HepG2 (cell line): ENCODE measurements around the gene SYNJ2. TPM values are rescaled to one million over a fixed set of nuclear protein-coding genes. Genes with fewer than 3 reads are reported as not detected.

Experiments
- ATAC-seq: fragments of 200-7000 bp; cut with Tn5 transposase; 3 replicates; pipeline ENCODE4 v1.9.1; 2020; ENCODE audit warnings: mild to moderate bottlenecking, moderate library complexity
- BruUV-seq: library from RNA; stranded (reverse); fragments of 400-500 nt; replicated peaks from 2 replicates; lab custom pipeline; 2021; lab: Mats Ljungman, UMichigan
- CTCF ChIA-PET: fragments of 300-600 bp; formaldehyde crosslinking; extraction: SDS; loops from one replicate; lab custom pipeline; 2021; ENCODE audit warnings: low total read pairs, inconsistent platforms, low intra/inter-chr PET ratio; lab: Yijun Ruan, JAX
- POLR2A ChIA-PET: fragments of 350-600 bp; sonication (Branson Sonifier 250); formaldehyde crosslinking; loops from one replicate; lab custom pipeline; 2020; ENCODE audit warnings: antibody characterized with exemption, inconsistent platforms; lab: Yijun Ruan, JAX
- DNase-seq: peaks from one replicate; pipeline ENCODE4 v3.0.0-alpha.2; 2015; ENCODE audit warnings: low spot score
- FAIRE-seq: peaks from 3 replicates; lab custom pipeline; 2011; peaks lifted over from hg19 to GRCh38; lab: Jason Lieb, UNC
- H2AFZ ChIP-seq: one replicate; pipeline ENCODE4 v1.6.1; 2011; ENCODE audit warnings: low read length, inconsistent platforms
- H3K27ac ChIP-seq: fragments of 300-600 bp; 3 replicates; pipeline ENCODE4 v1.8.0; 2011; ENCODE audit warnings: mixed run types, mild to moderate bottlenecking, mixed read lengths, low read length, inconsistent platforms; ENCODE audit not compliant: insufficient read depth; ENCODE audit errors: extremely low read length
- H3K27me3 ChIP-seq, 2 experiments: fragments of 200-600 bp in 1 of 2; 2 replicates in 1 of 2; 3 replicates in 1 of 2; pipeline versions ENCODE4 v1.6.0 to v1.8.0; 2011; ENCODE audit warnings: low read length in 2 of 2, mild to moderate bottlenecking in 2 of 2, moderate library complexity in 2 of 2, inconsistent platforms in 1 of 2; ENCODE audit not compliant: insufficient read depth in 2 of 2, control insufficient read depth in 1 of 2
- H3K36me3 ChIP-seq, 2 experiments: fragments of 200-600 bp in 1 of 2; replicated peaks in 1 of 2; 2 replicates in 1 of 2; 3 replicates in 1 of 2; pipeline versions ENCODE4 v1.5.1 to v1.8.0; 2011; ENCODE audit warnings: low read length in 2 of 2, inconsistent platforms in 1 of 2; ENCODE audit not compliant: insufficient read depth in 2 of 2, control insufficient read depth in 1 of 2
- H3K4me1 ChIP-seq: 2 replicates; pipeline ENCODE4 v1.5.1; 2012; ENCODE audit warnings: low read length, inconsistent platforms; ENCODE audit not compliant: insufficient read depth
- H3K4me2 ChIP-seq: 2 replicates; pipeline ENCODE4 v1.6.0; 2011; ENCODE audit warnings: low read depth, low read length, inconsistent platforms
- H3K4me3 ChIP-seq, 3 experiments: fragments of 200-600 bp in 1 of 3; sonication (generic), shearing (Covaris generic) in 1 of 3; replicated peaks in 1 of 3; 2 replicates each; pipeline ENCODE4 v1.5.1; 2011 to 2016; ENCODE audit warnings: low read length in 3 of 3, inconsistent platforms in 2 of 3, low read depth in 2 of 3, mild to moderate bottlenecking in 2 of 3, control low read depth in 1 of 3, mixed read lengths in 1 of 3; ENCODE audit not compliant: insufficient read depth in 1 of 3
- H3K79me2 ChIP-seq: one replicate; pipeline ENCODE4 v1.6.1; 2011; ENCODE audit warnings: low read length, inconsistent platforms; ENCODE audit not compliant: insufficient read depth
- H3K9ac ChIP-seq: 2 replicates; pipeline ENCODE4 v1.6.0; 2011; ENCODE audit warnings: mild to moderate bottlenecking, low read depth, low read length, inconsistent platforms; ENCODE audit not compliant: insufficient read depth
- H3K9me3 ChIP-seq: 2 replicates; pipeline ENCODE4 v1.5.1; 2012; ENCODE audit warnings: mild to moderate bottlenecking, low read length
- H4K20me1 ChIP-seq: 2 replicates; pipeline ENCODE4 v1.6.0; 2011; ENCODE audit warnings: inconsistent platforms, mild to moderate bottlenecking, low read length, moderate library complexity; ENCODE audit not compliant: insufficient read depth
- ARID2 ChIP-seq: sonication (generic); formaldehyde crosslinking; IDR thresholded peaks from 2 replicates; pipeline ENCODE4 v1.8.1; 2022; ENCODE audit warnings: mild to moderate bottlenecking, missing genetic modification reagents, borderline replicate concordance
- ETV5 ChIP-seq: IDR thresholded peaks from 2 replicates; pipeline ENCODE4 v1.6.1; 2018; ENCODE audit warnings: missing biosample characterization, missing genetic modification reagents, inconsistent platforms, borderline replicate concordance
- FLYWCH1 ChIP-seq: sonication (generic); formaldehyde crosslinking; IDR thresholded peaks from 2 replicates; pipeline ENCODE4 v1.8.1; 2023; ENCODE audit warnings: mild to moderate bottlenecking, missing genetic modification reagents
- HNF4A ChIP-seq: sonication (generic); formaldehyde crosslinking; IDR thresholded peaks from 2 replicates; pipeline ENCODE4 v1.4.0; 2020; ENCODE audit warnings: missing genetic modification reagents
- HOXD1 ChIP-seq: sonication (generic); formaldehyde crosslinking; IDR thresholded peaks from 2 replicates; pipeline ENCODE4 v1.5.0; 2020; ENCODE audit warnings: missing genetic modification reagents
- IRX3 ChIP-seq: sonication (generic); formaldehyde crosslinking; IDR thresholded peaks from 2 replicates; pipeline ENCODE4 v1.8.1; 2023; ENCODE audit warnings: mild to moderate bottlenecking, low read depth, missing genetic modification reagents, borderline replicate concordance
- KDM5A ChIP-seq: fragments of 200-600 bp; sonication (generic); IDR thresholded peaks from 2 replicates; pipeline ENCODE4 v1.7.0; 2018; ENCODE audit warnings: antibody characterized with exemption, mild to moderate bottlenecking, low read length, borderline replicate concordance
- MIER2 ChIP-seq: IDR thresholded peaks from 2 replicates; pipeline ENCODE4 v1.6.1; 2016; ENCODE audit warnings: missing biosample characterization, missing genetic modification reagents
- NFIB ChIP-seq: sonication (generic); formaldehyde crosslinking; IDR thresholded peaks from 2 replicates; pipeline ENCODE4 v1.9.0; 2021; ENCODE audit warnings: missing genetic modification reagents, mild to moderate bottlenecking, borderline replicate concordance
- NR2F1 ChIP-seq, 2 experiments: fragments of 450-650 bp in 1 of 2; formaldehyde crosslinking in 1 of 2; IDR thresholded peaks; 2 replicates each; pipeline versions ENCODE4 v1.5.0 to v1.6.1; 2016 to 2020; ENCODE audit warnings: mild to moderate bottlenecking in 1 of 2, missing compliant biosample characterization in 1 of 2, missing genetic modification reagents in 1 of 2, moderate library complexity in 1 of 2
- SIN3B ChIP-seq: fragments of 150-350 bp; IDR thresholded peaks from 2 replicates; pipeline ENCODE4 v1.6.1; 2014; ENCODE audit warnings: low read length
- TSC22D2 ChIP-seq: sonication (generic); formaldehyde crosslinking; IDR thresholded peaks from 2 replicates; pipeline ENCODE4 v1.5.1; 2020; ENCODE audit warnings: missing genetic modification reagents, mild to moderate bottlenecking, borderline replicate concordance
- ZNF17 ChIP-seq: sonication (generic); formaldehyde crosslinking; IDR thresholded peaks from 2 replicates; pipeline ENCODE4 v1.5.0; 2020; ENCODE audit warnings: mild to moderate bottlenecking, missing genetic modification reagents
- WGBS: methylation state at CpG from one replicate; pipeline ENCODE4 v1.1.6; 2017; ENCODE audit warnings: low lambda C conversion rate; 5-methylcytosine and 5-hydroxymethylcytosine counted together
- in situ Hi-C: cut with HindIII; loops from 2 replicates; pipeline ENCODE4 v1.10.0; 2017; ENCODE audit warnings: low pct_unique_long_range_greater_than_20kb; ENCODE audit not compliant: extremely low pct_ligation_motif_present
- intact Hi-C: fragments of 100-400 bp; cut with micrococcal nuclease; formaldehyde crosslinking; loops from one replicate; pipeline ENCODE4 v1.10.0; 2022; ENCODE audit not compliant: unreplicated experiment
- polyA plus RNA-seq, 8 experiments: library from polyadenylated mRNA; depleted of rRNA in 3 of 8; stranded (reverse) in 7 of 8; unstranded in 1 of 8; fragments of >200 nt; fragmentation: Illumina TruSeq in 4 of 8; extraction: Trizol in 4 of 8; gene quantifications; 2 replicates each; pipeline versions ENCODE4 v1.2.1 to v1.2.3, GENCODE V29; 2011 to 2016; ENCODE audit warnings: low read depth in 4 of 8, missing spikeins in 1 of 8, mixed read lengths in 1 of 8; ENCODE audit not compliant: insufficient read depth in 1 of 8
- total RNA-seq, 5 experiments: library from RNA; depleted of rRNA; stranded (reverse); fragments of >200 nt; fragmentation: Illumina TruSeq; extraction: Trizol; gene quantifications; 2 replicates each; pipeline ENCODE4 v1.2.3, GENCODE V29; 2016; ENCODE audit warnings: low read depth in 1 of 5
- TF ChIP-seq, protein P1 (sequence below): sonication (generic); formaldehyde crosslinking; IDR thresholded peaks from 2 replicates; pipeline ENCODE4 v1.4.0; 2020; ENCODE audit warnings: missing genetic modification reagents
- TF ChIP-seq, protein P2 (sequence below): sonication (generic); formaldehyde crosslinking; IDR thresholded peaks from 2 replicates; pipeline ENCODE4 v1.4.0; 2020; ENCODE audit warnings: missing genetic modification reagents
- TF ChIP-seq, protein P3 (sequence below): sonication (generic); formaldehyde crosslinking; IDR thresholded peaks from 2 replicates; pipeline ENCODE4 v1.5.0; 2020; ENCODE audit warnings: mild to moderate bottlenecking, missing genetic modification reagents
- TF ChIP-seq, protein P4 (sequence below): sonication (generic); formaldehyde crosslinking; IDR thresholded peaks from 2 replicates; pipeline ENCODE4 v1.4.0; 2020; ENCODE audit warnings: mild to moderate bottlenecking, missing genetic modification reagents

SYNJ2 gene
- total and polyA plus RNA-seq, 2 of the 13 experiments (the other 11 are each of a cell fraction or from before 2014, with no cell fraction given) = 39.1 to 57.6 TPM

DNA sequence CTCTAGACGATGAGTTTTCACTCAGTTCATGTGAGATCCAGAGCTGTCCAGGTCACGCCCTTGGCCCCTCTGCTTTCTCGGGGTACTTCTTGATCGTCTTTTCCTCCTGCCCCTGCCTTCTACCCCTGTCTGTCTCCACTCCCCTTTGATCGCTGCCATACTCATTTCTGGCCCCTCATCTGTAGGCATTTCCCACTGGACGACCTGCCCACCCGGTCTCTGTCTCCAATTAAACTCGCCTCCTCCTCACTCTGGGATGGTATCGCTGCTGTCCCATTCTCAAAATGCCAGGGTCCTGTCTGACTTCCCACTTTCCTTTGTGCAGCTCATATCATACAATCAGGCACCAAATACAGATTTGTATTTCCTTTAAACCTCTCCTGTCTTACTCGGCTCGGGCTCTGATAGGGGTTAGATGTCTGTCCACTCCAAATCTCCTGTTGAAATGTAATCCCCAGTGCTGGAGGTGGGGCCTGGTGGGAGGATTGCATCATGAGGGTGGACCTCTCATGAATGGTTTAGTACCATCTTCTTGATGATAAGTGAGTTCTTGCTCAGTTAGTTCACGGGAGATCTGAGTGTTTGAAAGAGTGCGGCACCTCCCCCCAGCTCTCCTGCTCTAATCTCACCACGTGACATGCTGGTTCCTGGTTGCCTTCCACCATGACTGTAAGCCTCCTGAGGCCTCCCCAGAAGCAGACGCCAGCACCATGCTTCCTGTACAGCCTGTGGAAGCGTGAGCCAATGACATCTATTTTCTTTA lies 3.5 kb upstream of the SYNJ2 start:
- 47% methylated on average over 16 of the region's 16 CpGs for WGBS
- H4K20me1 ChIP-seq = no peaks in the 10 kb centered on the region
- H3K4me3 ChIP-seq = no peak overlapping the region
- ChIA-PET CTCF (no interaction called here), POLR2A (interaction anchor here (1.2 to 16.1 kb wide), 3 partner anchors 8 to 34 kb away, joined by 4 to 345 read pairs (median 22); no protein-coding TSS in a partner anchor)
- H3K36me3 ChIP-seq = no peaks in the 10 kb centered on the region
- in situ Hi-C loops = no loop called here
- no peak overlapping the region for H3K27ac ChIP-seq
- H3K9me3 ChIP-seq = no peaks in the 10 kb centered on the region
- DNase-seq (no peak), FAIRE-seq (no peak), ATAC-seq (no peak)
- H3K4me1 ChIP-seq = peaks cover 84% of the 10 kb centered on the region
- no peak overlapping the region for H2AFZ ChIP-seq
- H3K9ac ChIP-seq = no peak overlapping the region
- intact Hi-C loops = no loop called here
- peaks cover 6 to 13% of the 10 kb centered on the region in 2 experiments; a peak in 4 of 5 replicates for H3K27me3 ChIP-seq
- BruUV-seq = no TSS peak
- peak overlapping the region; percentile 21; the same call in 1 of the 2 replicates for H3K4me2 ChIP-seq
- H3K79me2 ChIP-seq = peaks cover 11% of the 10 kb centered on the region
- TF ChIP-seq, protein P1, sequence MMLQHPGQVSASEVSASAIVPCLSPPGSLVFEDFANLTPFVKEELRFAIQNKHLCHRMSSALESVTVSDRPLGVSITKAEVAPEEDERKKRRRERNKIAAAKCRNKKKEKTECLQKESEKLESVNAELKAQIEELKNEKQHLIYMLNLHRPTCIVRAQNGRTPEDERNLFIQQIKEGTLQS (CRISPR knock-in tag) = no peak; the same call in 1 of the 2 replicates
- TF ChIP-seq, protein P2, sequence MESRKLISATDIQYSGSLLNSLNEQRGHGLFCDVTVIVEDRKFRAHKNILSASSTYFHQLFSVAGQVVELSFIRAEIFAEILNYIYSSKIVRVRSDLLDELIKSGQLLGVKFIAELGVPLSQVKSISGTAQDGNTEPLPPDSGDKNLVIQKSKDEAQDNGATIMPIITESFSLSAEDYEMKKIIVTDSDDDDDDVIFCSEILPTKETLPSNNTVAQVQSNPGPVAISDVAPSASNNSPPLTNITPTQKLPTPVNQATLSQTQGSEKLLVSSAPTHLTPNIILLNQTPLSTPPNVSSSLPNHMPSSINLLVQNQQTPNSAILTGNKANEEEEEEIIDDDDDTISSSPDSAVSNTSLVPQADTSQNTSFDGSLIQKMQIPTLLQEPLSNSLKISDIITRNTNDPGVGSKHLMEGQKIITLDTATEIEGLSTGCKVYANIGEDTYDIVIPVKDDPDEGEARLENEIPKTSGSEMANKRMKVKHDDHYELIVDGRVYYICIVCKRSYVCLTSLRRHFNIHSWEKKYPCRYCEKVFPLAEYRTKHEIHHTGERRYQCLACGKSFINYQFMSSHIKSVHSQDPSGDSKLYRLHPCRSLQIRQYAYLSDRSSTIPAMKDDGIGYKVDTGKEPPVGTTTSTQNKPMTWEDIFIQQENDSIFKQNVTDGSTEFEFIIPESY = peak; percentile 58
- TF ChIP-seq, protein P3, sequence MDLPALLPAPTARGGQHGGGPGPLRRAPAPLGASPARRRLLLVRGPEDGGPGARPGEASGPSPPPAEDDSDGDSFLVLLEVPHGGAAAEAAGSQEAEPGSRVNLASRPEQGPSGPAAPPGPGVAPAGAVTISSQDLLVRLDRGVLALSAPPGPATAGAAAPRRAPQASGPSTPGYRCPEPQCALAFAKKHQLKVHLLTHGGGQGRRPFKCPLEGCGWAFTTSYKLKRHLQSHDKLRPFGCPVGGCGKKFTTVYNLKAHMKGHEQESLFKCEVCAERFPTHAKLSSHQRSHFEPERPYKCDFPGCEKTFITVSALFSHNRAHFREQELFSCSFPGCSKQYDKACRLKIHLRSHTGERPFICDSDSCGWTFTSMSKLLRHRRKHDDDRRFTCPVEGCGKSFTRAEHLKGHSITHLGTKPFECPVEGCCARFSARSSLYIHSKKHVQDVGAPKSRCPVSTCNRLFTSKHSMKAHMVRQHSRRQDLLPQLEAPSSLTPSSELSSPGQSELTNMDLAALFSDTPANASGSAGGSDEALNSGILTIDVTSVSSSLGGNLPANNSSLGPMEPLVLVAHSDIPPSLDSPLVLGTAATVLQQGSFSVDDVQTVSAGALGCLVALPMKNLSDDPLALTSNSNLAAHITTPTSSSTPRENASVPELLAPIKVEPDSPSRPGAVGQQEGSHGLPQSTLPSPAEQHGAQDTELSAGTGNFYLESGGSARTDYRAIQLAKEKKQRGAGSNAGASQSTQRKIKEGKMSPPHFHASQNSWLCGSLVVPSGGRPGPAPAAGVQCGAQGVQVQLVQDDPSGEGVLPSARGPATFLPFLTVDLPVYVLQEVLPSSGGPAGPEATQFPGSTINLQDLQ = no peak
- no peak for TF ChIP-seq HOXD1 (CRISPR knock-in tag)
- TF ChIP-seq HNF4A (CRISPR knock-in tag) = no peak
- TF ChIP-seq MIER2 = no peak
- no peak for TF ChIP-seq ZNF17 (CRISPR knock-in tag)
- no peak for TF ChIP-seq NFIB (CRISPR knock-in tag)
- no peak for TF ChIP-seq ARID2 (CRISPR knock-in tag)
- TF ChIP-seq FLYWCH1 (CRISPR knock-in tag) = no peak
- no peak for TF ChIP-seq SIN3B
- TF ChIP-seq NR2F1 (CRISPR knock-in tag; IDR thresholded peaks at IDR 0.05) = no peak
- no peak for TF ChIP-seq IRX3 (CRISPR knock-in tag)
- TF ChIP-seq, protein P4, sequence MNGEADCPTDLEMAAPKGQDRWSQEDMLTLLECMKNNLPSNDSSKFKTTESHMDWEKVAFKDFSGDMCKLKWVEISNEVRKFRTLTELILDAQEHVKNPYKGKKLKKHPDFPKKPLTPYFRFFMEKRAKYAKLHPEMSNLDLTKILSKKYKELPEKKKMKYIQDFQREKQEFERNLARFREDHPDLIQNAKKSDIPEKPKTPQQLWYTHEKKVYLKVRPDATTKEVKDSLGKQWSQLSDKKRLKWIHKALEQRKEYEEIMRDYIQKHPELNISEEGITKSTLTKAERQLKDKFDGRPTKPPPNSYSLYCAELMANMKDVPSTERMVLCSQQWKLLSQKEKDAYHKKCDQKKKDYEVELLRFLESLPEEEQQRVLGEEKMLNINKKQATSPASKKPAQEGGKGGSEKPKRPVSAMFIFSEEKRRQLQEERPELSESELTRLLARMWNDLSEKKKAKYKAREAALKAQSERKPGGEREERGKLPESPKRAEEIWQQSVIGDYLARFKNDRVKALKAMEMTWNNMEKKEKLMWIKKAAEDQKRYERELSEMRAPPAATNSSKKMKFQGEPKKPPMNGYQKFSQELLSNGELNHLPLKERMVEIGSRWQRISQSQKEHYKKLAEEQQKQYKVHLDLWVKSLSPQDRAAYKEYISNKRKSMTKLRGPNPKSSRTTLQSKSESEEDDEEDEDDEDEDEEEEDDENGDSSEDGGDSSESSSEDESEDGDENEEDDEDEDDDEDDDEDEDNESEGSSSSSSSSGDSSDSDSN (CRISPR knock-in tag) = no peak
- no peak for TF ChIP-seq TSC22D2 (CRISPR knock-in tag)
- TF ChIP-seq KDM5A = no peak
- TF ChIP-seq ETV5 (CRISPR knock-in tag) = no peak
